ENCODE measurements around the gene STIM2.

GRCh38 chr4:26955241-26955640 lies 94.6 kb downstream of the STIM2 start:
- TF ChIP-seq CTCF (conservative IDR thresholded peaks at IDR 0.05) (no peak), ZFX (IDR thresholded peaks at IDR 0.05) (no peak)

Data from C4-2B (cell line).